Nephron (organoid): ENCODE measurements around the gene CCDC12.

Experiments used
- H3K27ac Mint-ChIP-seq, 3 experiments: 2 replicates each; pipeline ENCODE4 v1.8.0; 2020; ENCODE audit warnings: mixed read lengths in 3 of 3, mild to moderate bottlenecking in 2 of 3, moderate library complexity in 1 of 3
- H3K27me3 Mint-ChIP-seq: 2 replicates; pipeline ENCODE4 v1.8.0; 2021; ENCODE audit warnings: low read depth, mild to moderate bottlenecking, moderate library complexity, mixed read lengths
- H3K36me3 Mint-ChIP-seq: 2 replicates; pipeline ENCODE4 v1.8.0; 2020; ENCODE audit warnings: low read depth, mixed read lengths
- H3K4me1 Mint-ChIP-seq: 2 replicates; pipeline ENCODE4 v1.8.0; 2020; ENCODE audit warnings: mixed read lengths
- H3K4me3 Mint-ChIP-seq, 3 experiments: 2 replicates each; pipeline ENCODE4 v1.8.0; 2020; ENCODE audit warnings: mild to moderate bottlenecking in 3 of 3, mixed read lengths in 3 of 3, moderate library complexity in 2 of 3
- H3K9me3 Mint-ChIP-seq: 2 replicates; pipeline ENCODE4 v1.8.0; 2020; ENCODE audit warnings: mixed read lengths
- CTCF ChIP-seq, 3 experiments: fragments of 200-600 bp; sonication (generic); IDR thresholded peaks; one replicate each; pipeline ENCODE4 v1.5.0; 2021; ENCODE audit warnings: antibody characterized with exemption in 3 of 3; ENCODE audit not compliant: unreplicated experiment in 3 of 3

The CCDC12 gene

DNA sequence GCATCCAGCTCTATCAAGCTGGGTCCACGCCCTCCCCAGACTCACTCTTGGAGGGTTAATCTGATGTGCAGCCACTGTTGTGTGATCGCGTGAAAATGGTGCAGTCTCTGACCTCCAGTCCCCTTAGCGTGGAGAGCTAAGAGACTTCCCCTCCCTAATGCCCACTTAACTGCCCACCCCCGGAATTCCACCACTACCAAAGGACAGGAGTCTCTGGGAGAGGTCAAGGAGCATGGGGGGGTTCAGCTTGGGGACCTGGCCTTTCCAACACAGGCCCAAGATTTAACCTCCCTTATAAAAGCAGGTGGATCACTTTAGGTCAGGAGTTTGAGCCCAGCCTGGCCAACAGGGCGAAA lies 48.8 kb downstream of the CCDC12 start:
- H3K36me3 Mint-ChIP-seq, result peaks cover 37% of the 10 kb centered on the region
- H3K4me3 Mint-ChIP-seq, result no peak overlapping the region
- H3K27ac Mint-ChIP-seq, result no peak overlapping the region
- no peaks in the 10 kb centered on the region for H3K27me3 Mint-ChIP-seq
- TF ChIP-seq CTCF (IDR thresholded peaks at IDR 0.05; ENCODE audit: unreplicated experiment in 3 of 3), result no peak
- H3K4me1 Mint-ChIP-seq, result peaks cover 39% of the 10 kb centered on the region
- H3K9me3 Mint-ChIP-seq, result no peaks in the 10 kb centered on the region

DNA sequence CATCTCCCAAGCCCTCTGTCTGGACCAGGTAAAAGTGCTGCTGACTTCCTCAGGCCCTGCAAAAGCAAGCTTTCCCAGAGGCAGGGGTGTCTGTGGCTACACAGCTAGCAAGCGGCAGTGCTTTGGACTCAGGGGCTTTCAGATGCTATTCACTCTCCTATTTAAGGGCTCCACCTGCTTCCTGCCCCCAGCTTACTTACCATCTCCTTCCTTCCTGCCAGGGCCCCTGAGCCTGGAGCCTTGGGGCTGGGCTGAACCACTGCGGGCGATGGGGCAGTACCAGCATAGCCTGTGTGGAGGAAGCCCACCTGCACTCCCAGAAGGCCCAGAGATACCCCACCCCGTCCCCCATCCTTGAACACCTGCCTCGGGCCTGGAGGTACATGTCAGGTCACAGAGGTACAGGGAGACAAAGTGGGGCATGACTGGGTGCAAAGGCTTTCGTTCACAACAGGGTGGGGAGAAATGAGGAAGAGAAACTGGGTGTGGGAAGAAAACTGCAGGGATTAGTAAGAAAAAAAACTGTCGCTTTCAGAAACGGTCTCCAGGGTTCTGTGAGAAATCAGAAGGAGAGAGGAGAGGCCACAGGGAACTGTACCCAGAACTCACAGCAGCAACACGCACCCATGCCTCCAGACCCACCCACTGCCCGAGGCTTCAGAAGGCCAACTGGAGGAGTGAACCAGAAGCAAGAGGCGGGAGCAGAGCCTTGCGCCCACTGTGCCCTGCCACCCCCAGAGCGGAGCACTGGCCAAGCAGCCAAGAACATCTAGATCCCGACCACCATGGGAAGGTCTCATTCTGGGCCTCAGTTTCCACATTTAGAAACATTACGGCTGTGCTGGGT lies 49.5 kb downstream of the CCDC12 start:
- no peak overlapping the region for H3K27ac Mint-ChIP-seq
- H3K4me3 Mint-ChIP-seq, result no peak overlapping the region
- TF ChIP-seq CTCF (IDR thresholded peaks at IDR 0.05; ENCODE audit: unreplicated experiment in 3 of 3), result no peak
- no peaks in the 10 kb centered on the region for H3K27me3 Mint-ChIP-seq
- H3K4me1 Mint-ChIP-seq, result peaks cover 33% of the 10 kb centered on the region
- peaks cover 43% of the 10 kb centered on the region for H3K36me3 Mint-ChIP-seq
- no peaks in the 10 kb centered on the region for H3K9me3 Mint-ChIP-seq

GRCh38 chr3:46926447-46926846 lies 50.1 kb downstream of the CCDC12 start:
- Mint-ChIP-seq H3K4me3 (no peak overlapping the region), H3K9me3 (no peaks in the 10 kb centered on the region), H3K4me1 (peaks cover 26% of the 10 kb centered on the region), H3K27ac (peak overlapping the region; percentile 29 to 86 (median 82)), H3K36me3 (peaks cover 47% of the 10 kb centered on the region), H3K27me3 (no peaks in the 10 kb centered on the region)
- no peak for TF ChIP-seq CTCF (IDR thresholded peaks at IDR 0.05; ENCODE audit: unreplicated experiment in 3 of 3)

GRCh38 chr3:46926039-46926438 lies 50.5 kb downstream of the CCDC12 start:
- peaks cover 49% of the 10 kb centered on the region for H3K36me3 Mint-ChIP-seq
- TF ChIP-seq CTCF (IDR thresholded peaks at IDR 0.05; ENCODE audit: unreplicated experiment in 3 of 3), result no peak

GRCh38 chr3:46925585-46925934 lies 51.0 kb downstream of the CCDC12 start:
- H3K27me3 Mint-ChIP-seq, result no peaks in the 10 kb centered on the region
- peaks cover 53% of the 10 kb centered on the region for H3K36me3 Mint-ChIP-seq
- H3K4me1 Mint-ChIP-seq, result peaks cover 18% of the 10 kb centered on the region
- H3K4me3 Mint-ChIP-seq, result no peak overlapping the region
- H3K27ac Mint-ChIP-seq, result peak overlapping the region in 1 of 3 experiments; percentile 29
- no peak for TF ChIP-seq CTCF (IDR thresholded peaks at IDR 0.05; ENCODE audit: unreplicated experiment in 3 of 3)
- no peaks in the 10 kb centered on the region for H3K9me3 Mint-ChIP-seq

More at GRCh38 chr3:46926039-46926438, 50.5 kb downstream of the CCDC12 start:
- no peaks in the 10 kb centered on the region for H3K9me3 Mint-ChIP-seq
- H3K4me3 Mint-ChIP-seq, result no peak overlapping the region
- H3K27ac Mint-ChIP-seq, result peak overlapping the region; percentile 29 to 86 (median 82)
- no peaks in the 10 kb centered on the region for H3K27me3 Mint-ChIP-seq
- H3K4me1 Mint-ChIP-seq, result peaks cover 22% of the 10 kb centered on the region
